A549 (cell line): ENCODE measurements around the gene ADAP1.

ENCODE experiments used
- EP300 ChIP-seq, 2 experiments: fragments of >200 bp; sonication (Bioruptor Twin); formaldehyde crosslinking; IDR thresholded peaks; 2 replicates in 1 of 2; 3 replicates in 1 of 2; pipeline ENCODE4 v1.6.1; 2016 to 2017
- GATA3 ChIP-seq: IDR thresholded peaks from 2 replicates; pipeline ENCODE4 v1.6.1; 2012; ENCODE audit warnings: borderline replicate concordance
- HDAC2 ChIP-seq: fragments of 200-600 bp; sonication (generic); IDR thresholded peaks from 2 replicates; pipeline ENCODE4 v1.6.1; 2016
- POLR2A ChIP-seq: IDR thresholded peaks from 2 replicates; pipeline ENCODE4 v1.6.1; 2012; ENCODE audit warnings: mild to moderate bottlenecking, low read length
- RAD21 ChIP-seq, 2 experiments: fragments of >200 bp in 1 of 2; sonication (Bioruptor Twin) in 1 of 2; formaldehyde crosslinking in 1 of 2; IDR thresholded peaks in 1 of 2; conservative IDR thresholded peaks in 1 of 2; 2 replicates in 1 of 2; 3 replicates in 1 of 2; pipeline ENCODE4 v1.6.1; 2012 to 2018; ENCODE audit warnings: inconsistent platforms in 1 of 2
- RFX5 ChIP-seq: fragments of 450-650 bp; IDR thresholded peaks from 2 replicates; pipeline ENCODE4 v1.7.1; 2014; ENCODE audit warnings: antibody characterized with exemption, mild to moderate bottlenecking, moderate library complexity
- RNF2 ChIP-seq: fragments of 200-600 bp; sonication (generic); IDR thresholded peaks from 2 replicates; pipeline ENCODE4 v1.6.1; 2016; ENCODE audit warnings: low read depth, mild to moderate bottlenecking, antibody characterized with exemption, moderate library complexity, borderline replicate concordance
- ZNF302 ChIP-seq: fragments of 250-450 bp; sonication (Bioruptor Pico); IDR thresholded peaks from 2 replicates; pipeline ENCODE4 v1.9.0; 2021; ENCODE audit warnings: inconsistent platforms, mild to moderate bottlenecking, moderate library complexity
- TF ChIP-seq, protein P1 (sequence below): fragments of >200 bp; sonication (Bioruptor Twin); formaldehyde crosslinking; IDR thresholded peaks from 3 replicates; pipeline ENCODE4 v1.5.1; 2016

DNA sequence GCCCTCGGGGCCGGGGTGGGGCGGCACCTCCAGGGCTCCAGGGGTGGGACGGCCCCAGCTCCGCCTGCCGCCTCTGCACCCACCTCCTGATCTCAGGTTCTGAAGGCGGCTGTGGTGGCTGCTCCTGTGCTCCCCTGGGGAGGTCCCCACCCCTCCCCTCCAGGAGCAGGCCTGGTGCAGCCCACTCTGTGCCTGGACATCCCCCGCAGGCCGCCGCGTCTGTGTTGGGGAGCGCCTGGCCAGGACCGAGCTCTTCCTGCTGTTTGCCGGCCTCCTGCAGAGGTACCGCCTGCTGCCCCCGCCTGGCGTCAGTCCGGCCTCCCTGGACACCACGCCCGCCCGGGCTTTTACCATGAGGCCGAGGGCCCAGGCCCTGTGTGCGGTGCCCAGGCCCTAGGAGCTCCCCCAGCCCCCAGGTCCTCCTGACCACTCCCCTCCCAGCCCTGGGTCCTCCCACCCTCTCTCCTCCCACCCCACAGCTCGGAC is 34.0 kb upstream of the ADAP1 start:
- no peak for TF ChIP-seq POLR2A
- no peak for TF ChIP-seq ZNF302 (CRISPR knock-in tag)
- TF ChIP-seq RNF2, result no peak
- TF ChIP-seq, protein P1, sequence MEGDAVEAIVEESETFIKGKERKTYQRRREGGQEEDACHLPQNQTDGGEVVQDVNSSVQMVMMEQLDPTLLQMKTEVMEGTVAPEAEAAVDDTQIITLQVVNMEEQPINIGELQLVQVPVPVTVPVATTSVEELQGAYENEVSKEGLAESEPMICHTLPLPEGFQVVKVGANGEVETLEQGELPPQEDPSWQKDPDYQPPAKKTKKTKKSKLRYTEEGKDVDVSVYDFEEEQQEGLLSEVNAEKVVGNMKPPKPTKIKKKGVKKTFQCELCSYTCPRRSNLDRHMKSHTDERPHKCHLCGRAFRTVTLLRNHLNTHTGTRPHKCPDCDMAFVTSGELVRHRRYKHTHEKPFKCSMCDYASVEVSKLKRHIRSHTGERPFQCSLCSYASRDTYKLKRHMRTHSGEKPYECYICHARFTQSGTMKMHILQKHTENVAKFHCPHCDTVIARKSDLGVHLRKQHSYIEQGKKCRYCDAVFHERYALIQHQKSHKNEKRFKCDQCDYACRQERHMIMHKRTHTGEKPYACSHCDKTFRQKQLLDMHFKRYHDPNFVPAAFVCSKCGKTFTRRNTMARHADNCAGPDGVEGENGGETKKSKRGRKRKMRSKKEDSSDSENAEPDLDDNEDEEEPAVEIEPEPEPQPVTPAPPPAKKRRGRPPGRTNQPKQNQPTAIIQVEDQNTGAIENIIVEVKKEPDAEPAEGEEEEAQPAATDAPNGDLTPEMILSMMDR, result no peak
- no peak for TF ChIP-seq RFX5
- TF ChIP-seq RAD21 (conservative IDR thresholded peaks at IDR 0.05 in 1 of 2, IDR thresholded peaks at IDR 0.05 in 1 of 2), result no peak
- TF ChIP-seq HDAC2, result no peak
- TF ChIP-seq EP300 (IDR thresholded peaks at IDR 0.05), result no peak
- no peak for TF ChIP-seq GATA3
